K562 (cell line): ENCODE results near the gene LOXL3. TPM values are rescaled to one million over a fixed set of nuclear protein-coding genes. Genes with fewer than 3 reads are reported as not detected.

ENCODE experiments used
- AFF4 ChIP-seq: sonication (generic); formaldehyde crosslinking; IDR thresholded peaks from 2 replicates; pipeline ENCODE4 v1.8.0; 2023; ENCODE audit warnings: mild to moderate bottlenecking, missing genetic modification reagents
- ETV1 ChIP-seq: fragments of 450-650 bp; conservative IDR thresholded peaks from 2 replicates; pipeline ENCODE4 v1.6.1; 2016; ENCODE audit warnings: missing genetic modification characterization, control low read depth, low read depth, missing compliant biosample characterization
- FOSL1 ChIP-seq: fragments of 200-800 bp; sonication (Bioruptor generic); conservative IDR thresholded peaks from 2 replicates; pipeline ENCODE4 v1.6.1; 2016; ENCODE audit warnings: missing genetic modification characterization, missing compliant biosample characterization
- KAT7 ChIP-seq: sonication (generic); formaldehyde crosslinking; IDR thresholded peaks from 2 replicates; pipeline ENCODE4 v1.8.0; 2022; ENCODE audit warnings: missing genetic modification reagents, mild to moderate bottlenecking, borderline replicate concordance
- LARP7 ChIP-seq: fragments of 450-650 bp; IDR thresholded peaks from 2 replicates; pipeline ENCODE4 v1.6.1; 2016
- MAFG ChIP-seq: fragments of 450-650 bp; conservative IDR thresholded peaks from 2 replicates; pipeline ENCODE4 v1.6.1; 2016; ENCODE audit warnings: missing genetic modification characterization, missing compliant biosample characterization
- MBD1 ChIP-seq: fragments of 250-450 bp; sonication (Bioruptor Pico); IDR thresholded peaks from 2 replicates; pipeline ENCODE4 v1.8.0; 2022; ENCODE audit warnings: inconsistent platforms
- PRDM10 ChIP-seq: fragments of 450-650 bp; IDR thresholded peaks from 2 replicates; pipeline ENCODE4 v1.6.1; 2018; ENCODE audit not compliant: partially characterized antibody
- RBBP5 ChIP-seq: fragments of 200-600 bp; sonication (generic); IDR thresholded peaks from 2 replicates; pipeline ENCODE4 v1.6.1; 2012; ENCODE audit warnings: borderline replicate concordance, mild to moderate bottlenecking, low read length, control low read depth, inconsistent platforms; ENCODE audit not compliant: insufficient read depth, poor library complexity, severe bottlenecking
- TRIM24 ChIP-seq, 2 experiments: fragments of 450-650 bp; IDR thresholded peaks; 2 replicates each; pipeline ENCODE4 v1.6.1; 2016
- ZNF354B ChIP-seq: fragments of 250-450 bp; sonication (Bioruptor Pico); IDR thresholded peaks from 2 replicates; pipeline ENCODE4 v1.4.0; 2020
- polyA plus RNA-seq, 8 experiments: library from polyadenylated mRNA; depleted of rRNA in 4 of 8; stranded (reverse) in 5 of 8; unstranded in 3 of 8; fragments of >200 nt; fragmentation: Nextera tagmentation in 2 of 8; fragmentation: Illumina TruSeq in 1 of 8; extraction: Ambion mirVana in 2 of 8; extraction: Trizol in 1 of 8; gene quantifications; 2 replicates each; pipeline versions ENCODE4 v1.2.1 to v1.2.3, GENCODE V29; 2011 to 2014; ENCODE audit warnings: inconsistent platforms in 1 of 8, missing spikeins in 1 of 8
- total RNA-seq, 7 experiments: library from RNA; depleted of rRNA in 6 of 7; stranded (reverse); fragments of >200 nt in 6 of 7; fragmentation: Illumina TruSeq in 2 of 7; extraction: Trizol in 2 of 7; gene quantifications; 2 replicates each; pipeline versions ENCODE4 v1.2.1 to v1.2.3, GENCODE V29; 2011 to 2021; ENCODE audit warnings: low replicate concordance in 1 of 7

LOXL3 gene
- total and polyA plus RNA-seq, 9 of the 15 experiments (the other 6 are each of a cell fraction or from before 2014, with no cell fraction given), result 0.22 to 0.99 (median 0.31) TPM

GRCh38 chr2:74548285-74548899 lies 5.3 kb downstream of the LOXL3 start (continued):
- no peak for TF ChIP-seq TRIM24 (IDR thresholded peaks at IDR 0.05)
- TF ChIP-seq MAFG (tag), result no peak
- TF ChIP-seq KAT7 (CRISPR knock-in tag), result peak; percentile 73; the same call in 1 of the 2 replicates
- TF ChIP-seq AFF4 (CRISPR knock-in tag), result 0 out of 2 replicates have a peak, but pooled peaks have one; percentile 46
- 0 out of 2 replicates have a peak, but pooled peaks have one; percentile 11 for TF ChIP-seq MBD1 (CRISPR knock-in tag)
- peak; percentile 26; the same call in 1 of the 2 replicates for TF ChIP-seq FOSL1
- TF ChIP-seq RBBP5, result peak; percentile 25
- TF ChIP-seq ETV1, result no peak
- TF ChIP-seq LARP7, result no peak
- TF ChIP-seq ZNF354B, result no peak
- peak; percentile 9 for TF ChIP-seq PRDM10
